H9 (cell line): ENCODE data around the gene DDX55. TPM values are rescaled to one million over a fixed set of nuclear protein-coding genes. Genes with fewer than 3 reads are reported as not detected.

ENCODE experiments used
- DNase-seq: peaks from one replicate; pipeline ENCODE4 v3.0.0-alpha.2; 2017
- H2AFZ ChIP-seq: one replicate; pipeline ENCODE4 v1.6.1; 2013; ENCODE audit warnings: mild to moderate bottlenecking, low read length, control low read depth, moderate library complexity
- H2AK5ac ChIP-seq: 2 replicates; pipeline ENCODE4 v1.6.1; 2013; ENCODE audit warnings: low read length, control low read depth, mixed read lengths; ENCODE audit not compliant: insufficient read length
- H2BK120ac ChIP-seq: one replicate; pipeline ENCODE4 v1.6.1; 2013; ENCODE audit warnings: low read depth, mild to moderate bottlenecking, low read length, control low read depth, inconsistent platforms; ENCODE audit not compliant: poor library complexity, severe bottlenecking
- H2BK12ac ChIP-seq: 2 replicates; pipeline ENCODE4 v1.6.1; 2013; ENCODE audit warnings: low read length, control low read depth, mixed read lengths, low read depth; ENCODE audit not compliant: insufficient read length
- H2BK15ac ChIP-seq: 2 replicates; pipeline ENCODE4 v1.6.1; 2013; ENCODE audit warnings: low read depth, low read length, control low read depth
- H2BK20ac ChIP-seq: one replicate; pipeline ENCODE4 v1.6.1; 2013; ENCODE audit warnings: low read depth, mild to moderate bottlenecking, low read length, control low read depth, inconsistent platforms; ENCODE audit not compliant: poor library complexity, severe bottlenecking
- H2BK5ac ChIP-seq: 2 replicates; pipeline ENCODE4 v1.6.1; 2013; ENCODE audit warnings: low read length, control low read depth, mixed read lengths; ENCODE audit not compliant: insufficient read length
- H3K14ac ChIP-seq: 2 replicates; pipeline ENCODE4 v1.6.1; 2013; ENCODE audit warnings: low read length, control low read depth; ENCODE audit not compliant: insufficient read depth
- H3K18ac ChIP-seq: 2 replicates; pipeline ENCODE4 v1.6.1; 2013; ENCODE audit warnings: low read depth, mild to moderate bottlenecking, mixed read lengths, low read length, control low read depth; ENCODE audit not compliant: insufficient read length
- H3K23ac ChIP-seq: 2 replicates; pipeline ENCODE4 v1.6.1; 2013; ENCODE audit warnings: low read length, control low read depth, mixed read lengths, low read depth; ENCODE audit not compliant: insufficient read length
- H3K23me2 ChIP-seq: 2 replicates; pipeline ENCODE4 v1.6.1; 2013; ENCODE audit warnings: low read depth, mild to moderate bottlenecking, mixed read lengths, low read length, control low read depth; ENCODE audit not compliant: insufficient read length, poor library complexity, severe bottlenecking
- H3K27ac ChIP-seq: 2 replicates; pipeline ENCODE4 v1.5.1; 2013; ENCODE audit warnings: low read length, control low read depth, mixed read lengths, low read depth; ENCODE audit not compliant: insufficient read length
- H3K27me3 ChIP-seq: 2 replicates; pipeline ENCODE4 v1.6.1; 2013; ENCODE audit warnings: low read length, control low read depth, inconsistent platforms; ENCODE audit not compliant: insufficient read depth
- H3K4ac ChIP-seq: 2 replicates; pipeline ENCODE4 v1.6.1; 2013; ENCODE audit warnings: low read depth, mild to moderate bottlenecking, control low read depth, inconsistent platforms, low read length, moderate library complexity
- H3K4me1 ChIP-seq: 2 replicates; pipeline ENCODE4 v1.6.1; 2013; ENCODE audit warnings: low read length, control low read depth, inconsistent platforms; ENCODE audit not compliant: insufficient read depth
- H3K4me2 ChIP-seq: 2 replicates; pipeline ENCODE4 v1.6.1; 2013; ENCODE audit warnings: low read length, control low read depth, mixed read lengths; ENCODE audit not compliant: insufficient read length, insufficient read depth
- H3K56ac ChIP-seq: 2 replicates; pipeline ENCODE4 v1.6.1; 2013; ENCODE audit warnings: low read depth, mild to moderate bottlenecking, mixed read lengths, low read length, control low read depth; ENCODE audit not compliant: insufficient read length
- H3K79me1 ChIP-seq: 2 replicates; pipeline ENCODE4 v1.6.1; 2013; ENCODE audit warnings: low read depth, mild to moderate bottlenecking, moderate library complexity, low read length, control low read depth, inconsistent platforms; ENCODE audit not compliant: insufficient read depth, poor library complexity, severe bottlenecking
- H3K79me2 ChIP-seq: 2 replicates; pipeline ENCODE4 v1.6.1; 2013; ENCODE audit warnings: low read length, control low read depth, inconsistent platforms; ENCODE audit not compliant: insufficient read depth
- H3K9ac ChIP-seq: 2 replicates; pipeline ENCODE4 v1.6.1; 2013; ENCODE audit warnings: low read length, control low read depth, mixed read lengths; ENCODE audit not compliant: insufficient read length; ENCODE audit errors: extremely low read depth
- H3K9me3 ChIP-seq: one replicate; pipeline ENCODE4 v1.6.1; 2013; ENCODE audit warnings: low read depth, low read length, inconsistent platforms; ENCODE audit not compliant: control insufficient read depth
- H3T11ph ChIP-seq: one replicate; pipeline ENCODE4 v1.6.1; 2013; ENCODE audit warnings: mild to moderate bottlenecking, low read length, control low read depth, inconsistent platforms
- H4K20me1 ChIP-seq: one replicate; pipeline ENCODE4 v1.6.1; 2013; ENCODE audit not compliant: control insufficient read depth, insufficient read length, insufficient read depth
- H4K5ac ChIP-seq: 2 replicates; pipeline ENCODE4 v1.6.1; 2013; ENCODE audit warnings: low read depth, mild to moderate bottlenecking, mixed read lengths, low read length, control low read depth; ENCODE audit not compliant: insufficient read length
- H4K8ac ChIP-seq: replicated peaks from 2 replicates; pipeline ENCODE4 v1.6.1; 2013; ENCODE audit warnings: low read length, control low read depth, mixed read lengths, low read depth; ENCODE audit not compliant: insufficient read length
- H4K91ac ChIP-seq: 2 replicates; pipeline ENCODE4 v1.6.1; 2013; ENCODE audit warnings: low read depth, mild to moderate bottlenecking, moderate library complexity, mixed read lengths, low read length, control low read depth; ENCODE audit not compliant: insufficient read length
- H3K27ac Mint-ChIP-seq, 3 experiments: 2 replicates in 2 of 3; 3 replicates in 1 of 3; pipeline ENCODE4 v1.8.0; 2020 to 2021; ENCODE audit warnings: mixed read lengths in 3 of 3, mild to moderate bottlenecking in 1 of 3, moderate library complexity in 1 of 3
- H3K27me3 Mint-ChIP-seq: 2 replicates; pipeline ENCODE4 v1.8.0; 2021; ENCODE audit warnings: low read depth, mild to moderate bottlenecking, moderate library complexity, mixed read lengths
- H3K36me3 Mint-ChIP-seq, 3 experiments: 2 replicates in 2 of 3; 3 replicates in 1 of 3; pipeline ENCODE4 v1.8.0; 2020 to 2021; ENCODE audit warnings: low read depth in 3 of 3, mixed read lengths in 3 of 3; ENCODE audit not compliant: insufficient read depth in 1 of 3
- H3K4me1 Mint-ChIP-seq, 2 experiments: 2 replicates each; pipeline ENCODE4 v1.8.0; 2020; ENCODE audit warnings: mixed read lengths in 2 of 2
- H3K4me3 Mint-ChIP-seq, 2 experiments: 2 replicates in 1 of 2; 3 replicates in 1 of 2; pipeline ENCODE4 v1.8.0; 2020 to 2021; ENCODE audit warnings: mild to moderate bottlenecking in 2 of 2, mixed read lengths in 2 of 2, moderate library complexity in 1 of 2
- H3K9me3 Mint-ChIP-seq, 2 experiments: 2 replicates in 1 of 2; 3 replicates in 1 of 2; pipeline ENCODE4 v1.8.0; 2020; ENCODE audit warnings: mild to moderate bottlenecking in 2 of 2, mixed read lengths in 2 of 2, moderate library complexity in 1 of 2
- CTCF ChIP-seq: fragments of 200-600 bp; sonication (generic); conservative IDR thresholded peaks from 3 replicates; pipeline ENCODE4 v1.8.0; 2021; ENCODE audit warnings: antibody characterized with exemption, mild to moderate bottlenecking
- WGBS: extraction: QIAGEN DNeasy Blood & Tissue Kit; methylation state at CpG from one replicate; pipeline ENCODE4 v1.1.7; 2013; ENCODE audit warnings: missing lambda C conversion rate, low lambda C conversion rate, mixed read lengths; ENCODE audit not compliant: insufficient read length; ENCODE audit errors: extremely low coverage; 5-methylcytosine and 5-hydroxymethylcytosine counted together
- total RNA-seq: library from RNA; stranded (reverse); gene quantifications from 2 replicates; pipeline ENCODE4 v1.2.1, GENCODE V29; 2021

The DDX55 gene
- total RNA-seq, 1 experiment from 2014 or later = 51.7 TPM

GRCh38 chr12:123591702-123592481 lies 10.0 kb upstream of the DDX55 start:
- Mint-ChIP-seq H3K9me3 (no peaks in the 10 kb centered on the region), H3K27ac (no peak overlapping the region), H3K27me3 (no peaks in the 10 kb centered on the region), H3K36me3 (peaks cover 31 to 84% (median 64%) of the 10 kb centered on the region in 3 experiments; a peak in 6 of 7 replicates), H3K4me3 (no peak overlapping the region), H3K4me1 (peaks cover 0 to 2% of the 10 kb centered on the region in 2 experiments; a peak in 2 of 4 replicates)
- H4K8ac ChIP-seq = no peak overlapping the region
- no peak overlapping the region for H3K18ac ChIP-seq
- H2BK20ac ChIP-seq = no peak overlapping the region
- no peak overlapping the region for H2BK12ac ChIP-seq
- H2AK5ac ChIP-seq = no peak overlapping the region
- no peak overlapping the region for H3K27ac ChIP-seq
- no peak overlapping the region for H3K56ac ChIP-seq
- H3K4me2 ChIP-seq = no peak overlapping the region
- no peak overlapping the region for H2BK5ac ChIP-seq
- no peak overlapping the region for H3K14ac ChIP-seq
- no peak for TF ChIP-seq CTCF
- no peaks in the 10 kb centered on the region for H4K20me1 ChIP-seq
- no peak overlapping the region for H4K91ac ChIP-seq
- no peaks in the 10 kb centered on the region for H3K9me3 ChIP-seq
- H3T11ph ChIP-seq = no peak overlapping the region
- no peak overlapping the region for H2BK15ac ChIP-seq
- H3K4ac ChIP-seq = no peak overlapping the region
- H4K5ac ChIP-seq = no peak overlapping the region
- H3K79me2 ChIP-seq = peaks cover 2% of the 10 kb centered on the region; the same call in 1 of the 2 replicates
- no peaks in the 10 kb centered on the region for H3K4me1 ChIP-seq
- WGBS = no CpG with 5 or more reads among the region's 8 CpGs
- H3K23me2 ChIP-seq = no peaks in the 10 kb centered on the region
- H3K27me3 ChIP-seq = no peaks in the 10 kb centered on the region
- H3K23ac ChIP-seq = no peak overlapping the region
- peaks cover 10% of the 10 kb centered on the region for H3K79me1 ChIP-seq
- no peak overlapping the region for H2BK120ac ChIP-seq
- H3K9ac ChIP-seq = no peak overlapping the region
- no peak overlapping the region for H2AFZ ChIP-seq
- no peak for DNase-seq
